Tibial nerve (tissue), 4 donors: ENCODE measurements around the gene TSEN15.

ENCODE experiments used
- CTCF ChIP-seq, 5 experiments: fragments of 200-600 bp in 3 of 5; fragments of 450-650 bp in 2 of 5; sonication (generic) in 3 of 5; IDR thresholded peaks; one replicate each; pipeline ENCODE4 v1.5.1; 2016 to 2019; ENCODE audit warnings: antibody characterized with exemption in 5 of 5, mild to moderate bottlenecking in 3 of 5, moderate library complexity in 2 of 5
- EP300 ChIP-seq, 2 donors: sonication (generic); formaldehyde crosslinking; IDR thresholded peaks; one replicate each; pipeline ENCODE4 v1.6.1; 2017; ENCODE audit warnings: antibody characterized with exemption in 2 of 2, mild to moderate bottlenecking in 1 of 2
- POLR2A ChIP-seq, 2 donors: fragments of 450-650 bp; IDR thresholded peaks; one replicate each; pipeline ENCODE4 v1.6.1; 2017; ENCODE audit warnings: antibody characterized with exemption in 2 of 2, mild to moderate bottlenecking in 2 of 2, moderate library complexity in 2 of 2

- TF ChIP-seq CTCF (IDR thresholded peaks at IDR 0.05) = no peak
- no peak for TF ChIP-seq EP300 (IDR thresholded peaks at IDR 0.05)
- no peak for TF ChIP-seq POLR2A (IDR thresholded peaks at IDR 0.05)
These were observed 59.0 kb downstream of the TSEN15 start for GRCh38 chr1:184110272-184111204.
